Skeletal muscle cell (primary cell): ENCODE measurements around the gene CYP3A5.

Experiments used
- DNase-seq: peaks from one replicate; pipeline ENCODE4 v3.0.0-alpha.2; 2010; ENCODE audit warnings: low read depth
- H3K4me3 ChIP-seq: 2 replicates; pipeline ENCODE4 v1.5.1; 2011; ENCODE audit warnings: low read depth, mild to moderate bottlenecking, control low read depth, low read length, moderate library complexity

Gene CYP3A5

DNA sequence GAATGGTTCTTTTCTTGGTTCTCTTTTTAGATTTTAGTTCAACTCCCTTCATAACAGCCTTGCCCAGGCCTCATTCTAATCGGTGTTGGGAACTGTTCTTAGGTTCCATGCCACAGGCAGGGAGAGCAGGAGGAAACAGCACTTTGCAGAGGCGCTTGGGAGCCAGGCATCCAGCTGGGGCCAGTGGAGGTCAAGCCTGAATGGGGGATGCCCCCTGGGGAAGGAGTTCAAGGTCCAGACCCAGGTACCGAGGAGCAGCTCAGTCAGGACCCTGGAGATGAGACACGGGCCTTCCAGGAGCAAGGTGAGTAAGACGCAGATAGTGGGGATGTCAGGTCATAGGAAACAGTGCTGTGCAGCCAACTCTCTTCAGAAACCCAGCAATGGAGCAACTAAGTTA, 58.5 kb downstream of the CYP3A5 start:
- DNase-seq, result no peak
- H3K4me3 ChIP-seq, result no peak overlapping the region

DNA sequence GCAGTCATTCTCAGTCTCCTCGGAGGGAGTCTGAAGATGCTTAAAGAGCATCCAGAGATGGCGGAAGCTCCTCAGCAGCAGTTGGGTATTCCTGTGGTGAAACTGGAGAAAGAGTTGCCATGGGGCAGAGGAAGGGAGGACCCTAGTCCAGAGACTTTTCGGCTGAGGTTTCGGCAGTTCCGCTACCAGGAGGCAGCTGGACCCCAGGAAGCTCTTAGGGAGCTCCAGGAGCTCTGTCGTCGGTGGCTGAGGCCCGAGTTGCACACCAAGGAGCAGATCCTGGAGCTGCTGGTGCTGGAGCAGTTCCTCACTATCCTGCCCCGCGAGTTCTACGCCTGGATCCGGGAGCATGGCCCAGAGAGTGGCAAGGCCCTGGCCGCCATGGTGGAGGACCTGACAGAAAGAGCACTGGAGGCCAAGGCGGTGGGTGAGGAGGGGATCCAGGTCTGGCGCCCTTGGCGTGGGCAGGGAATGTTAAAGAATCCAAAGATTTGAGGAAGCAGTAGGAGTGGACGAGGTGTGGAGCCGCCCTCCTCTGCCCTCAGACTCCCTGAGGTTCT, 60.1 kb downstream of the CYP3A5 start:
- H3K4me3 ChIP-seq, result no peak overlapping the region
- DNase-seq, result no peak

DNA sequence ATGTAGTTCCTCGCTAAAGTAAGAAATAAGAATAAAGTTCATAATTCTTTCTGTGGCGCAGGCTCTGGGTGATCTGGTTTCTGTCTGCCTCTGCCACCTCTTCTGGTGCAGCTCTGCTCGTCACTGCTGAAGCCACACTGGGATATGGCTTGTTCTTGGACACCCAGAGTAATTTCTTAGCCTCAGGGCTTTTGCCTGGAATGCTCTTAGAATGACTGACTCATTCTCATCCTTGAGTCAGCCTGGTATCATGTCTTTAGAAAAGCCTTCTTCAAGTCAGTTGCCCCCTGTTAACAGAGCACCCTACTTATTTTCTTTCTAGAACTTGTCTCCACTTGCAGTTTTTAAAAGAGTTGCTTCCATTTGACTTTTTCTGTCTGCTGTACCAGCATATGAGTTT, 61.1 kb downstream of the CYP3A5 start:
- no peak overlapping the region for H3K4me3 ChIP-seq
- no peak for DNase-seq

DNA sequence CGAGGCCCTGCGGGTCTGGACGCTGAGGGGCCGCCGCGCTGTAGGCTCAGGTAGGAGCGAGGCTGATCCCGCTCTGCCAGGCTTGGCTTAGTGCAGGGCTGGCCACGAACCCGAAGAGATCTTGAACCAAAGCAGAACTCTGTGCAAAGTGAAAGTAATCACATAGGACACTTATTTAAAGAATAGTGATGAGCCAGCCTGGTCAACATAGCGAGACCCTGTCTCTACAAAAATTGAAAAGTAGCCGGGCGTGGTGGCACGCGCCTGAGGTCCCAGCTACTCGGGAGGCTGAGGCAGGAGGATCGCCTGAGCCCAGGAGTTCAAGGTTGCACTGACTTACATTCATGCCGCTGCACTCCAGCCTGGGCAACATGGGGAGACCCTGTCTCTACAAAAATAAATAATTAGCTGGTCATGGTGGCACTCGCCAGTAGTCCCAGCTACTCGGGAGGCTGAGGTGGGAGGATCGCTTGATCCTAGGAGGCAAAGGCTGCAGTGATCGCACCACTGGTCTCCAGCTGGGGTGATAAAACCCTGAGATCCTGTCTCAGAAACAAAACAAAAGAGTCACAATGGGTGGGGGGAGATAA, 62.5 kb downstream of the CYP3A5 start:
- peak overlapping the region; percentile 95 for H3K4me3 ChIP-seq
- no peak for DNase-seq

DNA sequence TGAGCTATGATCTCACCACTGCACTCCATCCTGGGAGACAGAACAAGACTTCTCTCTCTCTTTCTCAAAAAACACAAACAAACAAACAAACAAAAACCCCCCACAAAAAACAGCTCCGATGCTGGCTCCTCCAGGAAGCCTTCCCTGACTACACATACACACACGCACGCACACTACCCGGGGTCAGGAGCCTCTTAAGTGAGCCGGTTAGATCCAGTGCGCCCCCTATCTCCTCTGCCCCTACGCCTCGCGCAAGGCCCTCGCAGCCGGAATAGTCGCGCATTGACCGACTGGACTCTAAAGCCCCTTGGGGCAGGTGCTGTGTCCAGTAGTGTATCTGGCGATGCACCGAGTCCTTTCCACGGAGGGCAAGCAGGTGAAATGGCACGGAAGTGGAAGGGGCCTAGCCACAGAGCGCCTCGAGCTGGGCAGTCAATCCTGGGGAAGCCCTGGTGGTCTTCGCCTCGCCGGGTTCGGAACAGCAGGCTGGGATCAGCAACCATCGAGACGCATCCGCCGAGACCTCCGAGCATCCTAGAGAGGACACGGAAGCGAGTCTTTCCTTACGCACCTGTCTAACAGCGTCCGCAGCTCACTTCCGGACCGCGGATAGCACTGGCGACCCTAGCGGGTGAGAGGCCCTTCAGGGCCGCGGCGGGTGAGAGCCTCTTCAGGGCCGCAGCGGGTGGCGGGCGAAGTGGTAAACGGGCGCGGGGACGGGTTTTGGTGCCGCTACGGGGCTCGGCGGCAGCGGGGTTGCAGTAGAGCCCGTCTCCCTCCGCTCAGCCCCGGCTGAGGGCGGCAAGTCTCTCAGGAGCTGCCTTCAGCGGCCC, 63.2 kb downstream of the CYP3A5 start, which contains the start of gene ZSCAN25:
ZSCAN25 (plus strand) TSS at position 588 of the 833 bp plus-strand sequence. CDS start 2,661 bp downstream, outside the sequence.
- peak within 1 kb of the TSS; percentile 95 for H3K4me3 ChIP-seq
- peak; percentile 73 for DNase-seq

DNA sequence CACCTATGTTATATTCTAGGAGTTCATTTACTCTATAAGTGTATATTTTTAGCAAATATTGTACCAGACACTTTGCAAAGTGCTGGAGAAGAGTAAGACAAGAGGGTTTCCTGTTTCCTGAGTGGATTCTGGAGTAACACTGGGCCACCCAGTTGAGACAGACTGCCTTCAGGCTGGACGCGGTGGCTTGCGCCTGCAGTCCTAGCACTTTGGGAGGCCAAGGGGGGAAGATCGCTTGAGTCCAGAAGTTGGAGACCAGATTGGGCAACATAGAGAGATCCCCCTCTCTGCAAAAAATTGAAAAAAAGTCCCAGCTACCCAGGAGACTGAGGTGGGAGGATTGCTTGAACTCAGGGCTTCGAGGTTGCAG, 63.8 kb downstream of the CYP3A5 start:
- peak overlapping the region; percentile 95 for H3K4me3 ChIP-seq
- DNase-seq, result no peak

DNA sequence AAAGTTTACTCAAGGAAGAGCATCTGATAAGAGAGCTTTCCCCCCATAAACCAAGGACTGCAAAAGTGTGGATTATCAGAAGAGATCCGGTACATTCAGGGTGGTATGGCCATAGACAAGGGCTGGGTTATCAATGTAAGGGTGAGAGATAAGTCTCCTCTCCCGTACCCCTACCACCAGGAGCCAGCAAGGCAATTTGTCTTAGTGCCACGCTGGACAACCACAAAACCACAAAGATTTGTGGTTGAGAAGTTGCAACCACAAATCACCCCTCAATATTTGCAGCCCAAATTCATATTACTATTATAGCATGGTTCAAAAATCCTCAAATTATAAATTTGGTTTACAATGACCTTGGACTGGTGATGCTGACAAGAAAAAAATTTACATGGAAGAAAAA, 65.3 kb downstream of the CYP3A5 start:
- H3K4me3 ChIP-seq, result no peak overlapping the region
- DNase-seq, result no peak

DNA sequence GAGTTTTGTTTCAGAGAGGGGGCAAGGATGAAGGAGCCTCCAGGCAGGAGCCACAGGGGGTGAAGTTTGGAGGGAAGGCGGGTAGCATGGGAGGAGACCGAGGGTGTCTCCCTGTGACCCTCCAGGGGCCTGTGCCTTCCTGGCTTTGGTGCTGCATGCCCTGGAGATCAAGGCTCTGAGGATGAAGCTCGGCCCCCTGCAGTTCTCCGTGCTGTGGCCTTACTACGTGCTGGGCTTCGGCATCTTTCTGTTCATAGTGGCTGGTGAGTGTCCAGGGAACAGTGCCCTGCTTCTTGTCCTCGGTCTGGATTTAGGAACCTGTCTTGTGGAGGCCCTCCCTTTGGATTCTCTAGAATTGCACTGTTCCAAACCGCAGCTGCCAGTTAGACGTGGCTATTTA, 72.2 kb downstream of the CYP3A5 start:
- no peak overlapping the region for H3K4me3 ChIP-seq
- no peak for DNase-seq

DNA sequence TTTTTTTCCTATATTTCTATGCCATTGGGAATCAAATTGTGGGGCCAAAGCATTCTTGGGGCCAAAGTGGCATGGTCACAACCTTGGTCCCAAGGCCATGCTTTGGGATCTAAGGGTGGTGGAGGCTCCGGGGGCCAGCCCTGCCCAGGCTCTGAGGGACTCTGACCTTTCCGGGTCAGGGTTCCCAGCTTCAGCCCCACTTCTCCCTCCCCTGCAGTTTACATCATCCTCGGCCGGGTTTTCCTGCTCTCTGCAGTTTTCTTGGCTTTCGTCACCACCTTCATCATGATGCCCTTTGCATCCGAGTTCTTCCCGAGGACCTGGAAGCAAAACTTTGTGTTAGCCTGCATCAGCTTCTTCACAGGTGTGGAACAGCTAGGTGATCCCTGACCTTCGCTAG, 73.3 kb downstream of the CYP3A5 start:
- no peak overlapping the region for H3K4me3 ChIP-seq
- no peak for DNase-seq

DNA sequence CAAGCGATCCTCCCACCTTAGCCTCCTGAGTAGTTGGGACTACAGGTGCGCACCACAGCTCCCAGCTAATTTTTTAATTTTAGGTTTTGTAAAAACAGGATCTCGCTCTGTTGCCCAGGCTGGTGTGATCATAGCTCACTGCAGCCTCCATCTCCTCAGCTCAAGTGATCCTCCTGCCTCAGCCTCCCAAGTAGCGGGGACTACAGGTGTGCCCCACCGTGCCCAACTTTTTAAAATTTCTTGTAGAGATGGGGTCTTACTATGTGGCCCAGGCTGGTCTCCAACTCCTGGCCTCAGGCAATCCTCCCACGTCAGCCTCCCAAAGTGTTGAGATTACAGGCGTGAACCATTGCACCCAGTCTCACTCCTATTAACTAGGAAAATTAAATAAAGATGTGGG, 74.3 kb downstream of the CYP3A5 start:
- DNase-seq, result no peak
- H3K4me3 ChIP-seq, result no peak overlapping the region

DNA sequence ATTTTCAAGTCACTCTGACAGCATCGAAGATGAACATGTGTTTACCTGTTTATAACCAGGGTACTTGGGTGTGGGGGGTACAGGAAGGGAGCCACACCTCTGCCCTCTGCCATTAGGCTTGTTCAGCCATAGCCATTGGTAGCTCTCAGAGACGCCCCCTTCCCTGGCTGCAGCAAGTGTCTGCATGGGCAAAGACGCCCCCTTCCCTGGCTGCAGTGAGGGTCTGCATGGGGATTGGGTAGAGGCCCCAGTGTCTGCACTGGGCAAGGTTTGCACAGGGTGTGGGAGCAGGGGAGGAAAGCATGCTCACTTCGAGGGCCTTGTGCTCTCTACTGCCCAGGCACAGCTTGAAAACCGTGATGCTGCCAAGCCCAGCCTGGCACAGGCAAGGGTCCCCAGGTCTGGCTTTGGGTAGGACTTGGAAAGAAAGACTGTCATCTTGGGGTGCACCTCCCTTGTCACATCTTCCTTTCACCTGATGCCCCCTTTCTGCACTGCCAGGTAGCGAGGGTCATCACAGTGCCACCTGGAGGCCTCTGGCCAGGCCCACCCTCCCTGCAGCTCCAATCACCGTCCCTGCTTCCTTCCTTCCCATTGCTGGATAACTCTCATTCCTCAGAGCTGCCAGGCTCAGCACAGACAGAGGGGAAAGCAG, 78.0 kb downstream of the CYP3A5 start:
- no peak for DNase-seq

DNA sequence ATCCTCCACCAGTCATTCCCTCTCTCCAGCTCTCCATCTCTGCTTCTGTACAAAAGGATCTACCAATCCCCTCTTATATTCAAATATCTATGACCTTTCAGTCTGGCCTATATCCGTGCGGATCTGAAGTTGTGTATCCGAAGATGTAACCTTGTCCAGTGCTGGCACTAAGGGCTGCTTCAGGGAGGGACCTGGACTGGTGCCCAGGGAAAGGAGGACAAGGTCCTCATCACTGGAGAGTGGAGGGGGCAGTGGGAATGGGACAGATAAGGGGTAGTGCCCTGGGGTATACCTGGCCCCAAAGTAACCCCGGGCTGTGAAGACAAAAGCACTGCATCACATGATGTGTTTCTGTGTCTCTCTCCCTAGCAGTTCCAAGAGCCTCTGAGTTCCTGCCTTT, 80.0 kb downstream of the CYP3A5 start:
- DNase-seq, result no peak
- no peak overlapping the region for H3K4me3 ChIP-seq

More for the DNA sequence above, 78.0 kb downstream of the CYP3A5 start:
- no peak overlapping the region for H3K4me3 ChIP-seq
